Measurements from ENCODE around the gene GARIN5B. TPM values are rescaled to one million over a fixed set of nuclear protein-coding genes. Genes with fewer than 3 reads are reported as not detected.
"Not testable (repeated sequence)": the region's sequence is repeated elsewhere in the genome, so short reads cannot be mapped to it uniquely, and the experiment has no call there.

Gene GARIN5B
- total RNA-seq, 2 donors from 2014 or later: not detected

DNA sequence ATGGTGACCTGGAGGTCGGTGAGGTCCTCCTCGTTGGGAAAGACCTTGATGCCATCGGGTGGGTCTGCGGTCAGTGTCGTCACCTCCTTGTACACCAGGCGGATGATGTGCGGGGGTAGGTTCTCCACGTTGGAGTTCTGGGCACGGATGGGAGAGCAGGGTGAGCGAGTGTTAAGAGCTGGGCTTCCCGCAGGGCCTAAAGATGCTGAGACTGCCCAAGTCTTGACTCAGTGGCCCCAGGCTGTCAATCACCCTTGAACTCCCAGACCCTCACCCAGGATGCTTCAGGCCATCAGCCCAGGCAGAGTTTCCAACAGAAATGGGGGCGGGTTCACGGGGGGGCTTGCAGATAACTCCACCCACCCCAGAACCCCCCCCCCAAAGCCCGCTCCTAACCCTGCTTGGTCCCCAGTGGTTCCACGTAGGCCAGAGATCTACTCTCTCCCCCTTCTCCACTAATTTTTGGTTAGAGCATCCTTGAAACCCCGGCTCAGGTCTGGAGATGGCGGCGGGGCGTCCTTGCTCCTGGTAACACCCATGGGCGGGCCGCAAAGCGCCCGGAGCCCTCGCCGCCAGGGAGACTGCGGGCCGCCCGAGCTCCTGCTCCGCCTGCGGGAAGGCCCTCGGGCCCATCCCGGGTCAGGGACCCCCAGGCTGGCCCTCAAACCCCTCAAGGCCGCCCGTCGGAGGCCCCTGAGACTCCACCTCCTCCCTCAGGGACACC is 43.9 kb upstream of the GARIN5B start:
- DNase-seq: no peak
- Histone ChIP-seq H3K9ac (ENCODE audit: low read depth in 2 of 2, low read length in 2 of 2) (peak overlapping the region; percentile 81 to 97), H3K36me3 (peaks cover 12% of the 10 kb centered on the region), H3K27ac (peak overlapping the region; percentile 92), H3K4me1 (peaks cover 6% of the 10 kb centered on the region), H3K9me3 (no peaks in the 10 kb centered on the region), H3K4me3 (peak overlapping the region; percentile 97), H3K27me3 (no peaks in the 10 kb centered on the region)
- intact Hi-C loops (cut with DNase I): no loop called here
- TF ChIP-seq CTCF (IDR thresholded peaks at IDR 0.05): no peak

- H3K36me3 ChIP-seq: peaks cover 16% of the 10 kb centered on the region
- peak overlapping the region; percentile 44 to 81 for H3K9ac ChIP-seq (ENCODE audit: low read depth in 2 of 2, low read length in 2 of 2)
- intact Hi-C loops (cut with DNase I): no loop called here
These were observed 43.2 kb upstream of the GARIN5B start for GRCh38 chr19:55406091-55406825.

GRCh38 chr19:55405638-55406037 is 42.6 kb upstream of the GARIN5B start:
- intact Hi-C loops (cut with DNase I): no loop called here

More at GRCh38 chr19:55406091-55406825, 43.2 kb upstream of the GARIN5B start:
- Histone ChIP-seq H3K4me3 (peak overlapping the region; percentile 97), H3K27me3 (no peaks in the 10 kb centered on the region), H3K9me3 (no peaks in the 10 kb centered on the region), H3K4me1 (peaks cover 6% of the 10 kb centered on the region), H3K27ac (no peak overlapping the region)
- TF ChIP-seq CTCF (IDR thresholded peaks at IDR 0.05): no peak
- DNase-seq: no peak

GRCh38 chr19:55402509-55402908 is 39.4 kb upstream of the GARIN5B start:
- DNase-seq: no peak
- intact Hi-C loops (cut with DNase I): no loop called here
- Histone ChIP-seq H3K27me3 (no peaks in the 10 kb centered on the region), H3K9me3 (no peaks in the 10 kb centered on the region), H3K36me3 (peaks cover 16% of the 10 kb centered on the region), H3K4me3 (no peak overlapping the region), H3K9ac (ENCODE audit: low read depth in 2 of 2, low read length in 2 of 2) (no peak overlapping the region), H3K27ac (no peak overlapping the region), H3K4me1 (peaks cover 6% of the 10 kb centered on the region)
- no peak for TF ChIP-seq CTCF (IDR thresholded peaks at IDR 0.05)

More at GRCh38 chr19:55405638-55406037, 42.6 kb upstream of the GARIN5B start:
- peaks cover 6% of the 10 kb centered on the region for H3K4me1 ChIP-seq
- no peak overlapping the region for H3K27ac ChIP-seq
- H3K9me3 ChIP-seq: no peaks in the 10 kb centered on the region
- no peak overlapping the region for H3K4me3 ChIP-seq
- H3K27me3 ChIP-seq: no peaks in the 10 kb centered on the region
- H3K36me3 ChIP-seq: peaks cover 16% of the 10 kb centered on the region
- no peak for DNase-seq
- no peak for TF ChIP-seq CTCF (IDR thresholded peaks at IDR 0.05)
- no peak overlapping the region for H3K9ac ChIP-seq (ENCODE audit: low read depth in 2 of 2, low read length in 2 of 2)

DNA sequence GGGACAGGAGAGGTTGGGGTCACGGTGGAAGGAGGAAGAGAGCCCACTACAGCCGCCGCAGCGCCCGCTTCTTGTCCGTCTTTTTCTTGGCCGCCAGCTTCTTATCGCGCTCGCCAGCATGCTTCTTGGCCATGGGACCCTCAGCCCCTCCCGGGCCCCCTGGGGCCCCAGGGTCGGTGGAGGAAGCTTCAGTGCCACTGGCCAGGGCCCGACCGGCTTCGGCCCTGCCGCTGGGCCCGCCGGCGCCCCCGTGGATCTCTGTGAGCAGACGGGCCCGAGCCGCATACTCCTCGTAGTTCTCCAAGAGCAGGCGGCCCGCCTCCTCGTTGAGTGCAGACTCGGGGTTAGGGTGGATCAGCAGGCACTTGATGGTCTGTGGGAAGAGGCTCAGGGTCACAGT is 38.3 kb upstream of the GARIN5B start:
- H3K9me3 ChIP-seq; H3K4me3 ChIP-seq; H3K9ac ChIP-seq (ENCODE audit: low read depth in 2 of 2, low read length in 2 of 2); H3K4me1 ChIP-seq; H3K27ac ChIP-seq; DNase-seq; intact Hi-C loops (cut with DNase I); H3K27me3 ChIP-seq: not testable (repeated sequence)
- peaks cover 16% of the 10 kb centered on the region for H3K36me3 ChIP-seq

All from colonic mucosa (tissue), 4 donors.